H1 (cell line): ENCODE measurements around the gene FUBP3.

Experiments
- EP300 ChIP-seq, 2 experiments: IDR thresholded peaks; 1 replicate in 1 of 2; 2 replicates in 1 of 2; pipeline ENCODE4 v1.6.1; 2011 to 2012; ENCODE audit warnings: low read depth in 2 of 2, low read length in 2 of 2, mild to moderate bottlenecking in 2 of 2, borderline replicate concordance in 1 of 2, inconsistent platforms in 1 of 2, moderate library complexity in 1 of 2
- HDAC2 ChIP-seq, 2 experiments: fragments of 300-600 bp in 1 of 2; sonication (generic) in 1 of 2; IDR thresholded peaks; 2 replicates each; pipeline ENCODE4 v1.6.1; 2011 to 2012; ENCODE audit warnings: low read depth in 2 of 2, low read length in 2 of 2, mild to moderate bottlenecking in 2 of 2, moderate library complexity in 2 of 2, borderline replicate concordance in 1 of 2, inconsistent platforms in 1 of 2

DNA sequence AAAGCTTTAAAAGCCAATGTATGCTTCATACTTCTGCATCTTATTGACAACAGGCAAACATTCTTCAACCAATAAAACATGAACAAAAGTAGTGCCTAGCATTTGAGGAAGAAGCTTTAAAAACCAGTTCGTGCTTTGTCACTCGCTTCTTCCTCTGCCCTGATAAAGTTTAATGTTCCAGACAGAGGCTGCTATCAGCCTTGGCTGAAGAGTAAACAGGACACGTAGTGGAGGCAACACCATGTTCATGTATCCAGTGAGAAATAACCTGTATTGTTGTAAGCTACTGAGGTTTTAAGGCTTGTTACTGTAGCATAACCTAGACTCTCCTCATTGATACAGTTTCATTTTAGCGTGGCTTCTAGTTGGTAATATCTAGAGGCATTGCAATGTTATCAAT, 3.2 kb upstream of the FUBP3 start:
- TF ChIP-seq EP300 (IDR thresholded peaks at IDR 0.05; ENCODE audit: borderline replicate concordance in 1 of 2, low read depth in 2 of 2, low read length in 2 of 2) = no peak
- TF ChIP-seq HDAC2 (IDR thresholded peaks at IDR 0.05; ENCODE audit: borderline replicate concordance in 1 of 2, low read depth in 2 of 2, low read length in 2 of 2) = no peak
